ENCODE measurements around the gene CDK6.

Gene CDK6

GRCh38 chr7:92634924-92635519 is 201.4 kb downstream of the CDK6 start:
- no peak for TF ChIP-seq CTCF (IDR thresholded peaks at IDR 0.05; ENCODE audit: borderline replicate concordance, insufficient read depth, low read depth, low read length)

GRCh38 chr7:92634205-92634604 is 202.2 kb downstream of the CDK6 start:
- no peak for TF ChIP-seq CTCF (IDR thresholded peaks at IDR 0.05; ENCODE audit: borderline replicate concordance, insufficient read depth, low read depth, low read length)
- no peak overlapping the region for H3K4me3 ChIP-seq (ENCODE audit: low read depth, low read length)

More at GRCh38 chr7:92634924-92635519, 201.4 kb downstream of the CDK6 start:
- H3K4me3 ChIP-seq (ENCODE audit: low read depth, low read length), result no peak overlapping the region

- no peak overlapping the region for H3K4me3 ChIP-seq (ENCODE audit: low read depth, low read length)
- no peak for TF ChIP-seq CTCF (IDR thresholded peaks at IDR 0.05; ENCODE audit: borderline replicate concordance, insufficient read depth, low read depth, low read length)
Observed at GRCh38 chr7:92633211-92633906, 203.0 kb downstream of the CDK6 start.

GRCh38 chr7:92632791-92633190 is 203.6 kb downstream of the CDK6 start:
- no peak overlapping the region for H3K4me3 ChIP-seq (ENCODE audit: low read depth, low read length)
- no peak for TF ChIP-seq CTCF (IDR thresholded peaks at IDR 0.05; ENCODE audit: borderline replicate concordance, insufficient read depth, low read depth, low read length)

- no peak overlapping the region for H3K4me3 ChIP-seq (ENCODE audit: low read depth, low read length)
Observed at GRCh38 chr7:92631850-92632487, 204.4 kb downstream of the CDK6 start.

GRCh38 chr7:92631067-92631849 is 205.1 kb downstream of the CDK6 start:
- TF ChIP-seq CTCF (IDR thresholded peaks at IDR 0.05; ENCODE audit: borderline replicate concordance, insufficient read depth, low read depth, low read length), result no peak
- no peak overlapping the region for H3K4me3 ChIP-seq (ENCODE audit: low read depth, low read length)

More at GRCh38 chr7:92631850-92632487, 204.4 kb downstream of the CDK6 start:
- no peak for TF ChIP-seq CTCF (IDR thresholded peaks at IDR 0.05; ENCODE audit: borderline replicate concordance, insufficient read depth, low read depth, low read length)

Data from GM12875 (cell line).